ENCODE data around the gene HIF1A.

DNA sequence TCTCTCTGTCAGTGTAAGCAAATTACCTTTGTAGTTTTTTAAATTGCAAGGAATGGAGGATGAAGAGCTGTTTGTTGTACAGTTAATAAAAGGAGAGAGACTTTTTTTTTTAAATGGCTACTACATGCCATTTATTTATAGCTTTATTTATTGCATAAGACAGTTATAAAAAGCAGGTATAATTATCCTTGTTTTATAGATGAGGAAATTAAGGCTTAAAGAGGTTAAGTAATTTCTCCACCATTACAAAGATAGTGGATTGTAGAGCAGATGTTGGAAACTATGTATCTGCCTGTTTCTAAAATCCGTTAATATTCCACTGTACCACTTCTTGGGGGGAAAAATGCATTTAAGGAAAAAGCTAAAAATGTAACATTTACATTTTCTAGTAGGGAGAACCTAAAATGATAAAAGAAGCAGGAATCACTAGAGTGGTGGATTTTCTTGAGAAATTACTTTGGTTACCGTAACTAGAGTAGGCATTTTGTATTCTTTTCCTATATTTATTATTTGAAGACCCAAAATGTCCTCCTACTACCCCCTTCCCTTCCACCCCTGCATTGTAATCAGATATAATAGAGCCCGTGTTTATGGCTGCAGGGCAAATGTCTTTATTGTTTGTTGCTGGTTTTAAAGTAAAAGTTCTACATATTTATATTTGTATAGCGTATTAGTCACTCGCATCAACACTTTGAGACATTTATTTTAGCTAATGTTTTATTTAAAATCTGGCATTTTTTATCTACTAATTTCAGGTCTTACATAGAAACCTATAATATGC lies 69.2 kb downstream of the HIF1A start:
- TF ChIP-seq, protein P1, sequence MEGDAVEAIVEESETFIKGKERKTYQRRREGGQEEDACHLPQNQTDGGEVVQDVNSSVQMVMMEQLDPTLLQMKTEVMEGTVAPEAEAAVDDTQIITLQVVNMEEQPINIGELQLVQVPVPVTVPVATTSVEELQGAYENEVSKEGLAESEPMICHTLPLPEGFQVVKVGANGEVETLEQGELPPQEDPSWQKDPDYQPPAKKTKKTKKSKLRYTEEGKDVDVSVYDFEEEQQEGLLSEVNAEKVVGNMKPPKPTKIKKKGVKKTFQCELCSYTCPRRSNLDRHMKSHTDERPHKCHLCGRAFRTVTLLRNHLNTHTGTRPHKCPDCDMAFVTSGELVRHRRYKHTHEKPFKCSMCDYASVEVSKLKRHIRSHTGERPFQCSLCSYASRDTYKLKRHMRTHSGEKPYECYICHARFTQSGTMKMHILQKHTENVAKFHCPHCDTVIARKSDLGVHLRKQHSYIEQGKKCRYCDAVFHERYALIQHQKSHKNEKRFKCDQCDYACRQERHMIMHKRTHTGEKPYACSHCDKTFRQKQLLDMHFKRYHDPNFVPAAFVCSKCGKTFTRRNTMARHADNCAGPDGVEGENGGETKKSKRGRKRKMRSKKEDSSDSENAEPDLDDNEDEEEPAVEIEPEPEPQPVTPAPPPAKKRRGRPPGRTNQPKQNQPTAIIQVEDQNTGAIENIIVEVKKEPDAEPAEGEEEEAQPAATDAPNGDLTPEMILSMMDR (IDR thresholded peaks at IDR 0.05): no peak
- no peak for TF ChIP-seq POLR2A (IDR thresholded peaks at IDR 0.05)

All from lower leg skin (tissue), 3 donors.